ENCODE results near the gene PTPRH.

Gene PTPRH

GRCh38 chr19:55227241-55228014 is 18.1 kb upstream of the PTPRH start:
- Histone ChIP-seq H3K9me3 (ENCODE audit: low read length) (no peaks in the 10 kb centered on the region), H3K9me2 (ENCODE audit: low read depth, low read length) (no peaks in the 10 kb centered on the region)

DNA sequence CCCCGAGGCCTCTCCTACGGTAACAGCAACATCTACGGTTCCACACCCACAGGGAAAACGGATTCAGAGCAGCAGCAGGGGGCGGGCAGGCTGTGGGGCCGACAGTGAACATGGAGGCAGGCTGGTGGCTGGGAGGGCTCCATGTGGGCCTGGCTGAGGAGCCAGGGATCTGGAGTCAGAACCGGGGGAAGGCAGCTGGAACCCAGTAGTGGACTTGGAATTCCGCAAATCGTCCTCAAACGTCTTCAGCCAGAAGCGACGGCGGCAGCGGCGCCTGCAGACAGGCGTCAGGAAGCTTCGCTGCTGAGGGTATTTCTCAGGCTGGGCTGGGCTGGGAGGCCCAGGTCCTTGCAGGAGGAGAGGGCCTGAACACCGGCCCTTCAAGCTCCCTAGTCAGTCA is 17.5 kb upstream of the PTPRH start:
- H3K4me2 ChIP-seq (ENCODE audit: low read length): no peak overlapping the region
- no peaks in the 10 kb centered on the region for H3K79me2 ChIP-seq (ENCODE audit: insufficient read depth, low read length)
- no peaks in the 10 kb centered on the region for H3K9me3 ChIP-seq (ENCODE audit: low read length)
- H3F3A ChIP-seq (ENCODE audit: insufficient read depth, low read length): no peaks in the 10 kb centered on the region
- H3K9ac ChIP-seq (ENCODE audit: low read length): no peak overlapping the region
- H3K27me3 ChIP-seq (ENCODE audit: insufficient read depth, low read length): no peaks in the 10 kb centered on the region
- no peaks in the 10 kb centered on the region for H3K9me2 ChIP-seq (ENCODE audit: low read depth, low read length)
- H3K36me3 ChIP-seq (ENCODE audit: insufficient read depth, low read length): peaks cover 87% of the 10 kb centered on the region
- H3K27ac ChIP-seq (ENCODE audit: low read depth, low read length, poor library complexity, severe bottlenecking): no peak overlapping the region
- no peaks in the 10 kb centered on the region for H3K4me1 ChIP-seq (ENCODE audit: insufficient read depth, low read length, severe bottlenecking)
- H3K4me3 ChIP-seq (ENCODE audit: low read depth, low read length, poor library complexity, severe bottlenecking): no peak overlapping the region
- TF ChIP-seq CTCF (IDR thresholded peaks at IDR 0.05; ENCODE audit: low read length) (no peak), EZH2 (IDR thresholded peaks at IDR 0.05; ENCODE audit: borderline replicate concordance, low read length) (no peak)
- H4K20me1 ChIP-seq (ENCODE audit: insufficient read depth, low read length): no peaks in the 10 kb centered on the region
- no peak overlapping the region for H2AFZ ChIP-seq (ENCODE audit: low read length)

More at GRCh38 chr19:55227241-55228014, 18.1 kb upstream of the PTPRH start:
- Histone ChIP-seq H4K20me1 (ENCODE audit: insufficient read depth, low read length) (no peaks in the 10 kb centered on the region), H3K4me2 (ENCODE audit: low read length) (no peak overlapping the region), H3K4me3 (ENCODE audit: low read depth, low read length, poor library complexity, severe bottlenecking) (no peak overlapping the region), H2AFZ (ENCODE audit: low read length) (no peak overlapping the region), H3K79me2 (ENCODE audit: insufficient read depth, low read length) (no peaks in the 10 kb centered on the region), H3K27me3 (ENCODE audit: insufficient read depth, low read length) (no peaks in the 10 kb centered on the region), H3K4me1 (ENCODE audit: insufficient read depth, low read length, severe bottlenecking) (no peaks in the 10 kb centered on the region), H3K27ac (ENCODE audit: low read depth, low read length, poor library complexity, severe bottlenecking) (no peak overlapping the region), H3K9ac (ENCODE audit: low read length) (no peak overlapping the region), H3F3A (ENCODE audit: insufficient read depth, low read length) (no peaks in the 10 kb centered on the region), H3K36me3 (ENCODE audit: insufficient read depth, low read length) (peaks cover 93% of the 10 kb centered on the region)
- TF ChIP-seq CTCF (IDR thresholded peaks at IDR 0.05; ENCODE audit: low read length): no peak
- no peak for TF ChIP-seq EZH2 (IDR thresholded peaks at IDR 0.05; ENCODE audit: borderline replicate concordance, low read length)

DNA sequence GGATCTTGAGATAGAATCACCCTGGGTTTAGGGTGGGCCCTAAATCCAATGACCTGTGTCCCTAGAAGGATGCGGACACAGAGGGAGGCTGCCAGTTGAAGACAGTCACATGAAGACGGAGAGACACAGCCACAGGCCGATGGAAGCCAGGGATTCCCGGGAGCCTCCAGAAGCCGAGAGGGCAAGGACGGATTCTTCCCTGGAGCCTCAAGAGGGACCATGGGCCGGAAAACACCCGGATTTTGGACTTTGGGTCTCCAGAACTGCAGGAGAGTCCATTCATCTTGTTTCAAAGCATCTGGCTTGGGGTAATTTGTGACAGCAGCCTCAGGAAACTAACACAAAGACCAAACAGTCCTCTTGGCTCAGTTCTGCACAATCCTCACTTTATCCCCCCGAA is 17.0 kb upstream of the PTPRH start:
- no peak overlapping the region for H3K4me2 ChIP-seq (ENCODE audit: low read length)
- peaks cover 86% of the 10 kb centered on the region for H3K36me3 ChIP-seq (ENCODE audit: insufficient read depth, low read length)
- H3K27ac ChIP-seq (ENCODE audit: low read depth, low read length, poor library complexity, severe bottlenecking): no peak overlapping the region
- no peaks in the 10 kb centered on the region for H3K9me3 ChIP-seq (ENCODE audit: low read length)
- H2AFZ ChIP-seq (ENCODE audit: low read length): no peak overlapping the region
- H3K79me2 ChIP-seq (ENCODE audit: insufficient read depth, low read length): no peaks in the 10 kb centered on the region
- H3K9ac ChIP-seq (ENCODE audit: low read length): no peak overlapping the region
- no peaks in the 10 kb centered on the region for H3K9me2 ChIP-seq (ENCODE audit: low read depth, low read length)
- no peak overlapping the region for H3K4me3 ChIP-seq (ENCODE audit: low read depth, low read length, poor library complexity, severe bottlenecking)
- H3F3A ChIP-seq (ENCODE audit: insufficient read depth, low read length): 0 out of 2 replicates have a peak, but pooled peaks cover 3% of the 10 kb centered on the region
- H4K20me1 ChIP-seq (ENCODE audit: insufficient read depth, low read length): no peaks in the 10 kb centered on the region
- H3K4me1 ChIP-seq (ENCODE audit: insufficient read depth, low read length, severe bottlenecking): no peaks in the 10 kb centered on the region
- TF ChIP-seq EZH2 (IDR thresholded peaks at IDR 0.05; ENCODE audit: borderline replicate concordance, low read length): no peak
- no peak for TF ChIP-seq CTCF (IDR thresholded peaks at IDR 0.05; ENCODE audit: low read length)
- no peaks in the 10 kb centered on the region for H3K27me3 ChIP-seq (ENCODE audit: insufficient read depth, low read length)

All from OCI-LY1 (cell line).